ENCODE data around the gene GAB4.
"Not testable (repeated sequence)": the region's sequence is repeated elsewhere in the genome, so short reads cannot be mapped to it uniquely, and the experiment has no call there.

Gene GAB4

DNA sequence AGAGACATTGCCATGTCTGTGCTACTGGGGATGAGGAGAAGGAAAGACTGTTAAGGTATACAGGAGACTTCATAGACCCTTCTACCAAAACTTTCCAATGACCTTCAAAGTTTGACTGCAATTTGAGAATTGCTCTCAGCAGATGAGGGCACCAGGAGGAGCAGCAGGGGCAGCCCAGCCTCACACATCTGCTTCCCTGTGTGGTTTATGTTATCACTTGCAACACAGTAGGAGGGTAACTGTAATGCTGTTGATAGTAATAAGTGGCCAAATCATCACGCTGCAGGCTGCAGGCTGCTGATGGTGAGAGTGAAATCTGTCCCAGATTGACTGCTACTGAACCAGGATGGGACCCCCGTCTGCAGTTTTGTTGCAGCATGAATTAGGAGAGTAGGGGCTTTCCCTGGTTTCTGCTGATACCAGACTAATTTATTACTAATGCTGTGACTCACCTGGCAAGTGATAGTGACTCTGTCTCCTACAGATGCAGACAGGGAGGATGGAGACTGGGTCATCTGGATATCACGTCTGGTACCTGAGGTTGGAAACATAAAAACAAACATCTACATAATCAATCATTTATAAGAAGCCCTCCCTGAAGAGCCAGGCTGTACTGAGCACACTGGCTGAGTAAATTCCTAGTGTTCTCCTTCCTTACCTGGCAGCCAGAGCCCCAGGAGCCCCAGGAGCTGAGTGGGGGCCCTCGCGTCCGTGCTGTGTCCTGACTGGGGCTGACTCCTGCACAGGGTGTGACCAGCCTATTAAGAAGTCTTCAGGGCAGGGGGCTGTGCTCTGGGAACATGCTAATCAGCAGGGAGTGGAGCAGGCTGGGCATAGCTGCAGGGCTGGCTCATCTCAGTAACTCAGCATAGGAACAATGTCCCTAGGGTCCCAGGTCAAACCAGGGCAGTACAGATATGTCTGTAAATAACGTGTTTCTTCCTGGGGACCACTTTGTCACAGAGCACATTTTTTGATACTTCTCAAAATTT is 74.4 kb downstream of the GAB4 start:
- H3K36me3 ChIP-seq (ENCODE audit: insufficient read depth, low read length) = no peaks in the 10 kb centered on the region
- no peak overlapping the region for H3K9ac ChIP-seq (ENCODE audit: insufficient read length)
- TF ChIP-seq POLR2AphosphoS5 (IDR thresholded peaks at IDR 0.05; ENCODE audit: borderline replicate concordance, low read depth, low read length) (no peak), EZH2 (IDR thresholded peaks at IDR 0.05) (no peak), FOXP2 (optimal IDR thresholded peaks at IDR 0.05; ENCODE audit: control extremely low read depth, extremely low read length, insufficient read depth) (no peak)
- no peak for DNase-seq (ENCODE audit: low read depth, low spot score)
- no peak overlapping the region for H3K4me3 ChIP-seq
- H3K9me3 ChIP-seq (ENCODE audit: low read depth, low read length) = no peaks in the 10 kb centered on the region
- H3K27ac ChIP-seq = no peak overlapping the region

DNA sequence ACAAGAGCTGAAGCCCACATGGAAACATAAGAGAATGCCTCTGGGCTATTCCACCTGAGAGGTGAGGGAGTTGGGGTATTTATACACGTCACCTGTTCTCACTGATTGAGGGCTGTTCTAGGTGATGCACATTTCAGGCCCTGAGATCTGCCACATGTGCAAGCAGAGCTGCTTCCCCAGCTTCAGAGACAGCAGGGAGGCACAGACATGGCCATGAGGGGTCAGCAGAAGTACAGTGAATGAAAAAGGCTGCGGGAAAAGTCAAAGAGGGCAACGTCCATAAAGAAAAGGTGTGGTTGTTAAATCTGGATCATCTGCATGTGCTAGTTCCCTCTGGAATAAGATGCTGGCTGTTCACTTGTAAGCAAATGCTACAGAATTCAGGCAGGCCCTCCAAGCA is 75.4 kb downstream of the GAB4 start:
- Histone ChIP-seq H3K27ac (no peak overlapping the region), H3K4me3 (no peak overlapping the region), H3K36me3 (ENCODE audit: insufficient read depth, low read length) (no peaks in the 10 kb centered on the region), H3K9ac (ENCODE audit: insufficient read length) (no peak overlapping the region), H3K9me3 (ENCODE audit: low read depth, low read length) (no peaks in the 10 kb centered on the region)
- DNase-seq (ENCODE audit: low read depth, low spot score) = no peak
- TF ChIP-seq POLR2AphosphoS5 (IDR thresholded peaks at IDR 0.05; ENCODE audit: borderline replicate concordance, low read depth, low read length) = no peak

DNA sequence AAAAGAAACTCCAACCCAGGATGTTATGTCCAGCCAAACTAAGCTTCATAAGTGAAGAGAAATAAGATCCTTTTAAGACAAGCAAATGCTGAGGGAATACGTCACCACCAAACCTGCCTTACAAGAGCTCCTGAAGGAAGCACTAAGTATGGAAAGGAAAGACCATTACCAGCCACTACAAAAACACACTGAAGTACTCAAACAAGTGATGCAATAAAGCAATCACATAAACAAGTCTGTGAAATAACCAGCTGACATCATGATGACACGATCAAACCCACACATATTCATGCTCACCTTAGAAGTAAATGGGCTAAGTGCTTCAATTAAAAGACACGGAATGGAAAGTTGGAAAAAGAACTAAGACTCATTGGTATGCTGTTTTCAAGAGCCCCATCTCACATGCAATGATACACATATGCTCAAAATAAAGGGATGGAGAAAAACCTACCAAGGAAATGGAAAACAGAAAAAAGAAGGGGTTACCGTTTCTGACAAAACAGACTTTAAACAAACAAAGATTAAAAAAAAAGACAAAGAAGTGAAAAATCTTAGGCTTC is 82.5 kb downstream of the GAB4 start:
- Histone ChIP-seq H3K36me3 (ENCODE audit: insufficient read depth, low read length) (no peaks in the 10 kb centered on the region), H3K4me3 (no peak overlapping the region), H3K9ac (ENCODE audit: insufficient read length) (no peak overlapping the region), H3K27ac (no peak overlapping the region), H3K9me3 (ENCODE audit: low read depth, low read length) (no peaks in the 10 kb centered on the region)
- TF ChIP-seq EZH2 (IDR thresholded peaks at IDR 0.05) (no peak), FOXP2 (optimal IDR thresholded peaks at IDR 0.05; ENCODE audit: control extremely low read depth, extremely low read length, insufficient read depth) (no peak), POLR2AphosphoS5 (IDR thresholded peaks at IDR 0.05; ENCODE audit: borderline replicate concordance, low read depth, low read length) (no peak)
- DNase-seq (ENCODE audit: low read depth, low spot score) = no peak

DNA sequence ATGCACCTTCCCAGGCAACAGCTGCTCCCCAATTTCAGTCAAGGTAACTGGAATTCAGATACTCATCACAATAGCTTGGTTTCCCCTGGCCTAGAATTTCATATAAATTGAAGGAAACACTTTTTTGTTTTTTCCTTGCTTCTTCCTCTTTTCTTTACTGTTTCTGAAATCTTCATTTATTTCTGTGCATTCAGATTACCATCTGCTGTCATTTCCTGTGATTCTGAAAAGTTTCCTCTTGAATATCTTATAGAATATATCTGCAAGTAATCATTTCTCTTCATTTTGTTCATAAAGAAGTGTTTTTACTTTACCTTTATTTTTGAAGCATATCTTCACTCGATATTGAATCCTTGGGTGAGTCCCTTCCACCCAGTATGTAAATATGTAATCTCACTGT is 85.3 kb downstream of the GAB4 start:
- Histone ChIP-seq H3K36me3 (ENCODE audit: insufficient read depth, low read length) (no peaks in the 10 kb centered on the region), H3K9ac (ENCODE audit: insufficient read length) (no peak overlapping the region), H3K27ac (no peak overlapping the region), H3K4me3 (no peak overlapping the region), H3K9me3 (ENCODE audit: low read depth, low read length) (no peaks in the 10 kb centered on the region)
- no peak for DNase-seq (ENCODE audit: low read depth, low spot score)
- TF ChIP-seq POLR2AphosphoS5 (IDR thresholded peaks at IDR 0.05; ENCODE audit: borderline replicate concordance, low read depth, low read length) (no peak), EZH2 (IDR thresholded peaks at IDR 0.05) (no peak), FOXP2 (optimal IDR thresholded peaks at IDR 0.05; ENCODE audit: control extremely low read depth, extremely low read length, insufficient read depth) (no peak)

DNA sequence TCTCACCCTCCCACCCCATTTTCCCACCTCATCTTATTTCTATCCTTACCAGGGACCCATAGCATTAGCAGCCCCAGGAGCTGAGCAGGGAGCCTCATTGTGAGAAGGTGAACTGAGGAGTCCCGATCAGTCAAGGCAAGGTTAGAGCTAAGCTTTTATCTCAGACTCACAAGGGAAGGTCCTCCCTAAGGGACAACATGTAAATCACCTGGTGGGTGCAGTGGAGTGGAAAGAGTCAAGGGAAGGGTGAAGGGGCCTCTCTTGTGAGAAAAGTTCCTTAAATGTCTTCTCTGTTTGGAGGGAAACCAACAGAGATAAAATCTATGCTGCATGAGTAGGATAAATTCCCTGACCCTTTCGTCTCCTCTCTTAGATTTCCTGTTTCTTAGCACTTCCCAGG is 85.9 kb downstream of the GAB4 start:
- H3K9ac ChIP-seq (ENCODE audit: insufficient read length) = no peak overlapping the region

DNA sequence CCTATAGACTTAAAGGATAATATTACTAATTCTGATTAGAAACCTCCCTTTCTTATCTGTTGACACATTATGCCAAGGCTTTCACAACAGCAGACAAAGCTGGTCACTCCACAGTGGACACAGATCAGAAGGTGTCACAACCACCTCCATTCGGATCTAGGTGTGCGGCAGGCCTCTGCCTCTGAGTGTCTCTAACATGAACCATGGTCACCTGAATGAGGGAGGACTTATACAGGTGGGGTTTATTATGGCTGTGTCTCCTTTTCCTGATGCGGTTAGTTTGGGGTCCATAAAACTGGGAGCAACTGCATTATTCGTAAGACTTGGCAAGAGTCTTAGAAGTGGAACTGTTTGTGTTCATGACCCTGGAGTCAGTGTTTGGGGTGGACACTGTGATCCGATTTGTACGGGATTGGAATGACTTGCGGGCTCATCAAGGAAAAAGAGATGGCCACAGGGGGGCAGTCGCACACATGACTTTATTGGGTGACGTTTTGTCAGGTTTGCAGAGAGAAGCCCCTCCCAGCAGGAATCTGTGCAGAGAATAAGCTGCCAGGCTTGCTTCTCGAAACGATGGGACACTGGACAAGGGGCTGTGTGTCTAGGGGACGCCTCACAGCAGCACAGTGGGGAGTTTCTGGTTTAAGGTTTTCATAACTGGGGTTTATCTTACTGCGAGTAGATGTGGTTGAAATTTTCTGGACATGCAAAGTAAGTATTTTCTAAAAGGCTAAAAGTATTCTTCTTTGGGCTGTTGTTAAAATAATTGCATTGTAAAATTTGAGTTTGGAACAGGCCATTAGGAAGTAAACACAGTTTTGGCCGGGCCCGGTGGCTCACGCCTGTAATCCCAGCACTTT is 90.6 kb downstream of the GAB4 start:
- Histone ChIP-seq H3K4me3 (no peak overlapping the region), H3K9me3 (ENCODE audit: low read depth, low read length) (no peaks in the 10 kb centered on the region), H3K9ac (ENCODE audit: insufficient read length) (no peak overlapping the region), H3K36me3 (ENCODE audit: insufficient read depth, low read length) (no peaks in the 10 kb centered on the region), H3K27ac (no peak overlapping the region)
- peak; percentile 40 for DNase-seq (ENCODE audit: low read depth, low spot score)
- TF ChIP-seq FOXP2 (optimal IDR thresholded peaks at IDR 0.05; ENCODE audit: control extremely low read depth, extremely low read length, insufficient read depth) (no peak), POLR2AphosphoS5 (IDR thresholded peaks at IDR 0.05; ENCODE audit: borderline replicate concordance, low read depth, low read length) (no peak), EZH2 (IDR thresholded peaks at IDR 0.05) (no peak)

More for the DNA sequence above, 85.9 kb downstream of the GAB4 start:
- no peak for DNase-seq (ENCODE audit: low read depth, low spot score)
- Histone ChIP-seq H3K36me3 (ENCODE audit: insufficient read depth, low read length) (no peaks in the 10 kb centered on the region), H3K9me3 (ENCODE audit: low read depth, low read length) (no peaks in the 10 kb centered on the region), H3K4me3 (no peak overlapping the region), H3K27ac (no peak overlapping the region)
- TF ChIP-seq POLR2AphosphoS5 (IDR thresholded peaks at IDR 0.05; ENCODE audit: borderline replicate concordance, low read depth, low read length) (no peak), FOXP2 (optimal IDR thresholded peaks at IDR 0.05; ENCODE audit: control extremely low read depth, extremely low read length, insufficient read depth) (no peak), EZH2 (IDR thresholded peaks at IDR 0.05) (no peak)

DNA sequence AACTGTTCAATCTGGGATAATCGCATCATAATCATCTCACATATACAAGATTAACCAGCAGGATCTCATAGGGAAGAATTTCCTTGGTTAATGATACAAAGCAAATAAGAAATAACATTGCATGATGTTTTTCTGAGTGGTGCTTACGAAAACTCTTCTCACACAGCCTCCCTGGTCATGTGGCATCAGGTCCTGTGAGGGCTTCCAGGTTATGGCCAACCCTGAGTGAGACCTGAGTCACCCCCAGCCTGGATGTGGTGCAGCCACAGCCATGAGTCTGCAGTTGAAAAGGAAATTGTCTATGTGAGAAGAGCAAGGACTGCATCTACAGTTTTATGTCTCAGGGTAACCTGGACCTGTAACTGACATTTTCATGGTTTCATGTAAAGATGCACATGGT is 92.3 kb downstream of the GAB4 start:
- Histone ChIP-seq H3K9ac (ENCODE audit: insufficient read length) (no peak overlapping the region), H3K9me3 (ENCODE audit: low read depth, low read length) (no peaks in the 10 kb centered on the region), H3K27ac (no peak overlapping the region), H3K36me3 (ENCODE audit: insufficient read depth, low read length) (no peaks in the 10 kb centered on the region), H3K4me3 (no peak overlapping the region)
- DNase-seq (ENCODE audit: low read depth, low spot score) = no peak
- TF ChIP-seq FOXP2 (optimal IDR thresholded peaks at IDR 0.05; ENCODE audit: control extremely low read depth, extremely low read length, insufficient read depth) = no peak
- no peak for TF ChIP-seq POLR2AphosphoS5 (IDR thresholded peaks at IDR 0.05; ENCODE audit: borderline replicate concordance, low read depth, low read length)
- TF ChIP-seq EZH2 (IDR thresholded peaks at IDR 0.05) = no peak

DNA sequence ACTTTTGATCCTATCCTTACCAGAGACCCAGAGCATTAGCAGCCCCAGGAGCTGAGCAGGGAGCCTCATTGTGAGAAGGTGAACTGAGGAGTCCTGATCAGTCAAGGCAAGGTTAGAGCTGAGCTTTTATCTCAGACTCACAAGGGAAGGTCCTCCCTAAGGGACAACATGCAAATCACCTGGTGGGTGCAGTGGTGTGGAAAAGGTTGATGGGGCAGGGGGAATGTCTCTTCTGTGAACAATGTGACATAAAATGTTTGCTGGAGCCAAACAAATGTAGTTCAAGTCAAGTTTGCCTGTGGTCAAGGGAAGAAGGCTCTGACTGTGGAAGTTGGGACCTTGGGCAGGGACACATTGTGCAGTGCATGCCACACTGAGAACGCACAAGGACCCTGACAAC is 93.1 kb downstream of the GAB4 start:
- not testable (repeated sequence) for H3K27ac ChIP-seq; H3K9ac ChIP-seq (ENCODE audit: insufficient read length); H3K4me3 ChIP-seq; DNase-seq (ENCODE audit: low read depth, low spot score); H3K9me3 ChIP-seq (ENCODE audit: low read depth, low read length); H3K36me3 ChIP-seq (ENCODE audit: insufficient read depth, low read length)

Measured in SK-N-MC (cell line).